NB4 (cell line): ENCODE results near the gene MSRB1.

ENCODE experiments used
- DNase-seq: peaks from one replicate; pipeline ENCODE4 v3.0.0; 2010; ENCODE audit warnings: low read depth
- H3K4me3 ChIP-seq: one replicate; pipeline ENCODE4 v1.5.1; 2011; ENCODE audit warnings: mild to moderate bottlenecking, low read depth, low read length, moderate library complexity
- MAX ChIP-seq: IDR thresholded peaks from 2 replicates; pipeline ENCODE4 v1.6.1; 2011; ENCODE audit warnings: low read depth, low read length
- MYC ChIP-seq: IDR thresholded peaks from 2 replicates; pipeline ENCODE4 v1.6.1; 2011; ENCODE audit warnings: low read depth, low read length
- POLR2A ChIP-seq: IDR thresholded peaks from 2 replicates; pipeline ENCODE4 v1.6.1; 2011; ENCODE audit warnings: mild to moderate bottlenecking; ENCODE audit not compliant: insufficient read length; ENCODE audit errors: extremely low read depth
- TF ChIP-seq, protein P1 (sequence below): IDR thresholded peaks from one replicate; pipeline ENCODE4 v1.5.1; 2012; ENCODE audit warnings: low read depth, low read length

Gene MSRB1

GRCh38 chr16:1911467-1912214, 31.4 kb downstream of the MSRB1 start:
- DNase-seq = no peak
- TF ChIP-seq MYC = no peak
- TF ChIP-seq, protein P1, sequence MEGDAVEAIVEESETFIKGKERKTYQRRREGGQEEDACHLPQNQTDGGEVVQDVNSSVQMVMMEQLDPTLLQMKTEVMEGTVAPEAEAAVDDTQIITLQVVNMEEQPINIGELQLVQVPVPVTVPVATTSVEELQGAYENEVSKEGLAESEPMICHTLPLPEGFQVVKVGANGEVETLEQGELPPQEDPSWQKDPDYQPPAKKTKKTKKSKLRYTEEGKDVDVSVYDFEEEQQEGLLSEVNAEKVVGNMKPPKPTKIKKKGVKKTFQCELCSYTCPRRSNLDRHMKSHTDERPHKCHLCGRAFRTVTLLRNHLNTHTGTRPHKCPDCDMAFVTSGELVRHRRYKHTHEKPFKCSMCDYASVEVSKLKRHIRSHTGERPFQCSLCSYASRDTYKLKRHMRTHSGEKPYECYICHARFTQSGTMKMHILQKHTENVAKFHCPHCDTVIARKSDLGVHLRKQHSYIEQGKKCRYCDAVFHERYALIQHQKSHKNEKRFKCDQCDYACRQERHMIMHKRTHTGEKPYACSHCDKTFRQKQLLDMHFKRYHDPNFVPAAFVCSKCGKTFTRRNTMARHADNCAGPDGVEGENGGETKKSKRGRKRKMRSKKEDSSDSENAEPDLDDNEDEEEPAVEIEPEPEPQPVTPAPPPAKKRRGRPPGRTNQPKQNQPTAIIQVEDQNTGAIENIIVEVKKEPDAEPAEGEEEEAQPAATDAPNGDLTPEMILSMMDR = no peak
- TF ChIP-seq POLR2A = no peak
- TF ChIP-seq MAX = no peak
- H3K4me3 ChIP-seq = no peak overlapping the region

DNA sequence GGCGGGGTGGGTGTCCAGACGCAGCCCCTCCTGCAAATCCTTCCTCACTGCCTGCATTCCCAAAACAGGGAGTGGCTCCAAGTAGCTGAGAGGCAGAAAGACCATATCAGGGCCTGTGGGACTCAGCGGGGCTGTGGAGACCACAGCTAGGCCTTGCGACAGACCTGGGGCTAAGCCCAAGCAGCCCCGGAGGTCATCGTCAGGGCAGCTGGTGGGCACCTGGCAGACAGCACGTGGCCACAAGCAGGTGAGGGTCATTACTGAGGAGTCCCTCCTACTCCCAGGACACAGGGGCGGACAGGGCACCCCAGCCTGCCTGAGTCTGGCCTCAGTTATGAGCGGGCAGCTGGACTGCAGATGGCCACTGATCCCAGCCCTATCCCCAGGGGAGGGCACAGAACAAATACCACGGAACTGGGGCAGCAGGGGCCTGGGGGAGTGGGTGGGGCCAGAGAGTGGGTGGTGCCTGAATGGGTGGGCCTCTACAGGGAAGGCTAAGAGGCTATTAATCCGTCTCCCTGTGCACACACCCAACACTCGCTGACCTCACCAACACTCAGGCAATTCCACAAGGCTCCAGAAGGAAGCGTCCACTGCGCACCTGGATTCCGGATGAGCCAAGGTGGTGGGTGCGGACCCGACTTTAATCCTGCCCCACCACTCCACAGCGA, 33.3 kb downstream of the MSRB1 start:
- H3K4me3 ChIP-seq = no peak overlapping the region
- peak; percentile 54 for DNase-seq
- TF ChIP-seq POLR2A (no peak), MAX (no peak), MYC (no peak)
- TF ChIP-seq, protein P1 = no peak

DNA sequence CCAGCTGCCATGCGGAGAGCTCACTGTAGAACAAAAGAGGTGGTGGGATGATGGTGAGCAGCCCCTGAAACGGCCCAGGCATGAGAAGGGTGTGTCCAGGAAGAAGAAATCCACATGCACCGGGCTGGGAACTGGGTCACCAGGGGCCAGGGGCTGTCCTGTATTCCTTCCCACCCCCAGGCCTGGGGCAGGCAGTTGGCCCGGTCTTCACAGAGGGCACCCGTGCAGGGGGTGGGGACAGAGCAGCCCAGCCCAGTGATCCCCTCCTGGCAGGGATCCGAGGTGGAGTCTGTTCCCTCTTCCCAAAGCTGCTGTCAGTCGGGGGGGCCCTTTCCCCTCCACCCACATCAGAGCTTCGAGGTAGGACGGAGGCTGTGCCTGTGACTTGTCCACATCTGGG, 34.0 kb downstream of the MSRB1 start:
- TF ChIP-seq MYC = no peak
- TF ChIP-seq, protein P1 = no peak

DNA sequence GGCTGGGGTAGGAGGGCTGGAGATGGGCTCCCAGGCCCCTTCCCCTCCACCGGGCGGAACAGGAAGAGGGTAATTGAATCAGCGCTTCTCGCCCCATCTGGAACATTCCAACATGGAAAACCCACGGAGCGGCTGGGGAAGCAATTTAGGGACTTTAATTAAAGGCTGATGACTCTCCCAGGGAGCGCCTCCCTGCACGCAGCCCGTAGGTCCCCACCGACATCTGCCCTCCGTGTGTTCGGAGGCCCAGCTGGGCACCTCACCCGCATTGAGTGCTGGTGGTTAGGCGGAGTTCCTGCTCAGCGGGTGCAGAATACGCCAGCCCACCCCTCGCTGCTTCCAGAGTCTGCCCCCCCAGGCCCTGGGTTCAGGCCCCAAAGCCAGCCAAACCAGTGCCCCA, 34.8 kb downstream of the MSRB1 start:
- no peak for DNase-seq
- no peak overlapping the region for H3K4me3 ChIP-seq
- TF ChIP-seq MAX = no peak
- TF ChIP-seq MYC = no peak
- TF ChIP-seq, protein P1 = no peak
- TF ChIP-seq POLR2A = no peak

More for the DNA sequence above, 34.0 kb downstream of the MSRB1 start:
- H3K4me3 ChIP-seq = no peak overlapping the region
- DNase-seq = no peak

DNA sequence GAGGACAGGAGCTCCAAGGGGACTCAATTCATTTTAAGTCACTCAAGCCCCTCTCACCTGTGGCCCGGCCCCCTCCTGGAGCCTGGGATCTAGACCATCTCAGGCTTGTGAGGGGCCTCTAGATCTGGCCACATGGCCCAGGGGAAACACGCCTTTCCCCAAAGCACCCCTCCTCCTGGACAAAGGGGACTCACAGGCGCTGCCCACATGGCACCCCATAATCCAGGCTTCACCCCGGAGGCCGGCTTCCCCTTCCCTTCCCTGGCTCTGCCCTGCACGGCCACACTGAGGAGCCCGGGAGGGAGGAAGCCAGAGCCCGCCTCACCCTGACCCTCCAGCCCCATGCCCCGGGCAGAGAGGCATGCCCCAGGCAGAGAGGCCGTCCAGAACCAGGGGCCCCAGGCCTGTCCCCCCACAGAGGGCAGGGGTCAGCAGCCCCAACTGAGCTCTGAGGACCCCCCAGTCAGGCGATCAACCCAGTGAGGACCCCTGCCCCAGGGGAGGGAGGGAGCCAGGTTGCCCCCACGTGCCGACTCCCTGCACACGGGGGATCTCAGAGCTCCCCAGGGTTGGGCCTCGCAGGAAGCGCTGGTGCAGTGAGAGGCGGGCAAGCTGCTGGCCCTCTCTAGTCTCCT, 35.7 kb downstream of the MSRB1 start:
- DNase-seq = no peak
- no peak for TF ChIP-seq MYC
- no peak for TF ChIP-seq MAX
- TF ChIP-seq, protein P1 = no peak
- TF ChIP-seq POLR2A = no peak
- H3K4me3 ChIP-seq = no peak overlapping the region
